Stimulated activated CD4-positive, alpha-beta T cell treated with anti-CD3 and anti-CD28 coated beads, Interleukin-15, amount 100 ng/mL, for 24 hours (primary cell): ENCODE measurements around the gene SPATS2L.
A peak's percentile ranks its signal among the peaks of the same experiment; 100 is the strongest.

ENCODE experiments used
- DNase-seq: peaks from one replicate; pipeline ENCODE4 v3.0.0-alpha.2; 2020

Gene SPATS2L

DNA sequence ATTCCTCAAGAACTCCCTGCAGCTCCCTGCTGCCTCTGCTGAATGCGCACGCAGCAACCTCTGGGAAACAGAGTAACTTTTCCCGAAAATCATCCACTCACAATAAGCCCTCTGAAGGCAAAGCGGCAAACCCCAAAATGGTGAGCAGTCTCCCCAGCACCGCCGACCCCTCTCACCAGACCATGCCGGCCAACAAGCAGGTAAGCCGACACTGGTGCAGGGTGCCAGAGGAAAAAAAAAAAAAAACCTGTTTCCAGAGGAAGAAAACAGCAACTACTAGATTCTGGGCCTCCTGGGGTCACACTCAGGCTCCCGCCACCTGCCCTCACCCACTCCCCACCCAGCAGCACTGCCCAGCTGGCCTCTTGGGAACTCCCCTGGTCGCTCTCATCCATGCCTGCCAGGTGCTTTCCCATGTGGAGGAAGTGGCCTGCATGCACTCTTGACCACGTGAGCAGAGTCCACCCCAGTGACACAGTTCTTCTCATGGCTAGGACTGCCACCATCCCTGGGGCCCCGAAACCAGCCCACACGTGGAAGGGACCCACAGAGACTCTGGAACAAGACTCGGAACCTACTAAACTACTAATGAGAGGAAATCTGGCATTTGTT is 166.5 kb downstream of the SPATS2L start:
- DNase-seq, result no peak

DNA sequence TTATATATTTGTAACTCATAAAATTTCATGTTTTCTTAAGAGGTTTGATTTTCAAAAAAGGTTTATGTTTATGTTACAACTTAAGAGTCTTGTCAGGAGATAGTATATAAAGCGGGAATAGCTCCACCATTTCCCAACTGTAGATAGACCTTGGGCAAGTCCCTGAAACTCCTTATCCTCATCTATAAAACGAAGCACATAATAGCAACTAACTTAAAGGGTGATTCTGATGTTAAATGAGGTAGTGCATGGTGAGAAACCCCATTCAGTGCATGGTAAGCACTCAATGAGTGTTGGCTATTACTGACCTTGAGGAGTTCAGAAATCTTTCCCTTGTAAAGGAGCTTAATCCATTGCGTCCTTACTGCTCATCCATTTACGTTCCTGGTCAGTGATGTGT is 169.3 kb downstream of the SPATS2L start:
- DNase-seq, result no peak

DNA sequence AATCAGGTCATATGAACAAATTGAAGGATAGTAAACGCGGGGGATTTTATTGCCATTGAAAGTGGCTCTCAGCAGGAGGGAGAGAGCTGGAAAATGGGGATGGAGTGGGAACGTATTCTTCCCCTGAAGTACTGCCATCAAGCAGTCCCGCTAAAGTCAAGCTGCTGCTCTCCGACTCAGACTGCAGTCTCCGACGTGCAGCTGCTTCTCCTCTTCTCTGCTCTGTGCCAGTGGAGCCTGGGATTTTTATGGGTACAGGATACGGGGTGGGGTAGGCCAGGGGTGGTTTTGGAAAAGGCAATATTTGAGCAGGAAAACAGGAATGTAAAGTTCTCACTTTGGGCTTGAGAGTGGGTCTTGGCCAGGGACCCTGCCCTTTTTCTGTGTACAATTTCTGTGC is 170.3 kb downstream of the SPATS2L start:
- no peak for DNase-seq

DNA sequence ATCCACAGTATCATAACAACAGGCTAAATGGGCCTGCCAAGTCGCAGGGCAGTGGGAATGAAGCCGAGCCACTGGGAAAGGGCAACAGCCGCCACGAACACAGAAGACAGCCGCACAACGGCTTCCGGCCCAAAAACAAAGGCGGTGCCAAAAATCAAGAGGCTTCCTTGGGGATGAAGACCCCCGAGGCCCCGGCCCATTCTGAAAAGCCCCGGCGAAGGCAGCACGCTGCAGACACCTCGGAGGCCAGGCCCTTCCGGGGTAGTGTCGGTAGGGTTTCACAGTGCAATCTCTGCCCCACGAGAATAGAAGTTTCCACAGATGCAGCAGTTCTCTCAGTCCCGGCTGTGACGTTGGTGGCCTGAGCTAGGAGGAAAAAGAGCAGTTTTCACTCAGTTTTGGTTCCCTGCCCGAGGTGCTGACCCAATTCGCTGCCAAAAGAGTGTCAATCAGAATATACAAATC is 171.2 kb downstream of the SPATS2L start:
- DNase-seq, result no peak

DNA sequence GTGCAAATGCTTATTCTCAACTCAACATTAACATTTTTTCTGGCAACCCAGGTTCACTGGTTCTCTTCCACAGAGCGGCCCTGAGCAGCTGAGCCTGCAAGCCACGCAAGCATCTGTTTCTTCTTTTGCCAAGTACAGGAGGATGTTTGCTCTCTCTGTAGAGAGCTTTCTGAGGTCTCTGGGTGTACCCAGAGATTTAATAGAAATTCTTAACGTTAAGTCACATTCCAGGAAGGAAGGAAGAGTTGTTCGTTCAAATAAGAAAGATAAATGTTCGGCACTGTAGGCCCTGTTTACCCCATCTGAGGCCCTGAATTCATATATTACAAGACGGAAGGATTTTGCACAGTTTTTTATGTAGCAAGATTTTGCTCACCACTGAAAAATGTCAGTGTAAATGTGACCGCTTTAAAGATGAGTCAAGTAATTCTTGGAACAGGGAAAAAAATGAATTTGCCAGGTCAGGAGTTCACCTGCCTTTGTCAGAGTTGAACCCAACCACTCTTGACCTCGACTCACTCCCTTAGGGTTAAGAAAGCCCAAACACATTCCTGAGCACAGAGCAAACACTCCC is 173.3 kb downstream of the SPATS2L start:
- no peak for DNase-seq

DNA sequence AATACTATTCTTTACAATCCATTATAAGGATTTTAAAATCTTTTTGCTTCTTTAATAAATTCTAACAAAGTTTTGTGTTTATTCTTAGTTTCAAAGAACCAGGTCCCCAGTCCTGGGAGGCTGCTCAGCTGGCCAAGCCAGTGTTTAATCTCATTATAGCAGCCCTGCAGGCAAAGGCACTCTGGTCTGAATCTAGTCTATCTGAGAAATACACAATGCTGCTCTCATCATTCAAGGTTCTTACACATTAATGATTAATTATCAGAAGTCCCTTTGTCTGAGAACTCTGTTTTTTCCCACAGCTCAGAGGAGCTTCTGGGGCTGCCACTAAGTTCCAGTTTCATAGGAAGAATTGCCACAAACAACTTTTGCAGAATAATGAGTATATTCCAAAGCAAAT is 175.7 kb downstream of the SPATS2L start:
- DNase-seq, result no peak

DNA sequence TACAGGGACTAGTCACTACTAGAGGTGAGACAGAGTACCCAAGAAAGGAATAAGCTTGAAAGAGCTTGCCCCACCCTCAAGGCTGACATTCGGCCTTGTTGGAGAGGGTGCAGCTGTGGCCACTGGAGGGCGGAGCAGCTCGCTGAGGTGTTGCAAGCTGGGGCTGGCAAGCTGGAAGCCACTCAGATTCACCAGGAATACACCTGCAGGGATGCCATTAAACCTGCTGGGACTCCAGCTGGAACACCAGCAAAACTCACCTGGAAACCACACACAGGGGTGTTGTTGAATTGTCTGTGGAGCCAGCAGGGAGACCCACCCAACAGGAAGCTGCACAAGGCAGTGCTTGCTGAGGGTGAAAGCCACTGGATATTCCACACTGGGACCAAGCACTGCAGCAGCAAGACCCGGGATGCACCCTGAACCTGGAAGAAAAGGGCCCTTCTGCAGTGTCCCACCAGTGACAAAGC is 177.3 kb downstream of the SPATS2L start:
- peak; percentile 43 for DNase-seq

DNA sequence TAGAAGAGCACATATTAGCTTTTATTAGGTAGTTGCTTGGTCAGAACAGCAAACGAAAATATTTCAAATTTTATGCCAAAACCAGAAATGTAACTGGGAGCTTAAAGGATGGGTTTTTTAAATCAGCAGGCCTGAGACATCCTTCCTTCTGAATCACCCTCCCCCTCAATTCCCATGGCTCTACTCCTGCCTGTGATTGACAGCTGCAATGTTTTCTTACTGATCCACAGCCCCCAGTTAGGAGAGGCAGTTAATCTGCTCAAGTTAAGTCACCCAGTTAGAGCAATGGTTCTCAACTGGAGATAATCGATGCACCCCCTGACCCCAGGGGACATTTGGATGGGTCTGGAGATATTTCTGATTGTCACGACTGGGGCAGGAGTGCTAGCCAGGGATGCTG is 178.4 kb downstream of the SPATS2L start:
- no peak for DNase-seq

DNA sequence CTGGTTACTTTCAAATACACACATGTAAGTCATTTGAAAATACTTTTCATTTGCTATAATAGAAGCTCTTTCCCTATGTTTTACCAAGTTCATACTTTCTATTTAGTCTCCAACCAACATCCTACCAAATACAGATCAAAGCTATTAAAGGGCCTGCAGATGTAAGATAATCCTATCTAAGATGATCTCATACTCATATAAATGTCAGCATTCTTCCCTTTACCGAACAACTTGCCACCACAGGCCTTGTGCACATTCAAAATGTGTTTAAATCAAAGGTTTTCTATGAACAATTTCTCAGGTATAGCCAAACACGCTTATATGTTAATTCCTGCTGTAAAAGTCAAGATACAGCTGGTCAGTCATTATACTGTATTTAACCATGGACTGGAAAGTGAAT is 180.0 kb downstream of the SPATS2L start:
- DNase-seq, result no peak

DNA sequence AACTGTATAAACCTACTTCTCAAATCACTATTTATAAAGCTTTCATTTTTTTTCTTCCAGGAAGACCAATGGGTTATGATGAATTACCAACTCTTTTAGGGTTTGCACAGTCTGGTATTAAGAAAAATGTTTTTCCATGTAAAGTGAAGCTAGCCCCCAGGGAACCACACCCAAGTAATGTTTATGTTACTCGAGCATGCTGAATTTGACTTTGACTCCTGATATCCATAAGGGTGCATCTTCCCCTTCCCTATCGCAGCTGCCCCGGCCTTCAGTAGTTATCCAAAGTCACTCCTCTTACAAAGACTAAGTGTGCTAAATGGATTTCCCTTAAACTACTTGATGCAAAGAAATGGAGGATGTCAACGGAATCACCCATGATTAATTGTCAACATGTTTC is 181.7 kb downstream of the SPATS2L start:
- DNase-seq, result no peak

DNA sequence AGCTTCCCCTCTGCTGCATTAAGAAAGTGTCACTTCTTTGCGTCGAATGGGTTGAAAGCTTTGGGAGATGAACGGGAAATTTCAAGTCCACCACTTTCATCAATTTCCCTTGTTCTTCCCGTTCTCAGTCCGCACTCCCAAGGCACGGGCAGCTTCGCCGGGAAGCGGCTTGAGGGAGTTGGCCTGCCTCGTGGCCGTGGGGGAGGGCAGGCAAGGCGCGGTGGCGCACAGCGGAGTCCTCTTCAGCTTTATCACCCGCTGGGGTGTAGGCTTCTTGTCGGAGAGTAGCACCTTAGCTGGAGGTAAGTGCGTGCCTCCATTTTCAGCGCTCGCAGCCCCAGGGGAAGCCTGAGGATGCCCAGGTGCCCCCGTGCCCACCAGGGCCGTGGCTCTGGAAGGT is 183.5 kb downstream of the SPATS2L start:
- DNase-seq, result no peak

DNA sequence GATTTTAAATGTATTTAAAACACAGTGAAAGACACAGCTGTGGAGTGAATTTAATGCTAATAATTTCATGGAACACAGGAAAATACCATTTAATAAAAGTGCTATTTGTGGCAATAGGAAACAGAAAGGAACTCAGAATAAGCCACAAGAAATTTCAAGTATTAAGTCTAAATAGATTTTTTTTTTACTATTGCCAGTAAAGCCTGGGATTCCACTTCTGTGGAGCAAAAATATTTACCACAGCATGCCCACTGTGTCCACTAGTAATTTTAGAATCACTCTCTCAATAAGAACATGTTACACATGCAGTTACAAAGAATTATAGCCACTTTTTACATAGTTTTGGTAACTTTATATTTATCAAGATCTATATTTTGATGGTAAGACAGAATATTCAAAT is 186.2 kb downstream of the SPATS2L start:
- no peak for DNase-seq

DNA sequence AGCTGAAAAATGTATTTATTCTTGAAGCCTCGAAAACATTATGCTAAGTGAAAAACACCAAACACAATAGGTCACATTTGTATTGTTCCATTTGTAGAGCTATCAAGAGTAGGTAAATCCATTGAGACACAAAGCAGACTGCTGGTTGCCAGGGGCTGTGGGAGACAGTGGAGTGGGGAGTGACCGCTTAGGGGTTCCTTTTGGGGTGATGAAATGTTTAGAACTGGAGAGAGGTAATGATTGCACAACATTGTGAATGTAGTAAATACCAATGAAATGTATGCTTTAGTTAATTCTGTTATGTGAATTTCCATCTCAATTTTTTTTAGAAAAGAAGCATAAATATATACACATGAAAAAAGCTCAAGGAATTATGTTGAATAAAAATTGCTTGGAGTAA is 187.6 kb downstream of the SPATS2L start:
- DNase-seq, result no peak

DNA sequence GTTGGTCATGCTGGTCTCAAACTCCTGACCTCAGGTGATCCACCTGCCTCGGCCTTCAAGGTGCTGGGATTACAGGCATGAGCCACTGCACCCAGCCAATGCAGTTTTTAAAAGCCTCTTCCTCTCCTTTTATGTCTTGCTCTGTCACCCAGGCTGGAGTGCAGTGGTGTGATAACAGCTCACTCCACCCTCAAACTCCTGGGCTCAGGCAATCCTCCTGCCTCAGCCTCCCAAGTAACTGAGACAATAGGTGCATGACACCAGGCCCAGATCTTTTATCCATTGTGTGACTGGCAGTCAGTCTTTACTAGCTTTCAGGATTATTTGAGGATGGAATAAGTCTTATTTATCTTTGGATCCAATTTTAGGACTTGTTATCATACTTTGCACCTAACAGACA is 190.2 kb downstream of the SPATS2L start:
- no peak for DNase-seq

DNA sequence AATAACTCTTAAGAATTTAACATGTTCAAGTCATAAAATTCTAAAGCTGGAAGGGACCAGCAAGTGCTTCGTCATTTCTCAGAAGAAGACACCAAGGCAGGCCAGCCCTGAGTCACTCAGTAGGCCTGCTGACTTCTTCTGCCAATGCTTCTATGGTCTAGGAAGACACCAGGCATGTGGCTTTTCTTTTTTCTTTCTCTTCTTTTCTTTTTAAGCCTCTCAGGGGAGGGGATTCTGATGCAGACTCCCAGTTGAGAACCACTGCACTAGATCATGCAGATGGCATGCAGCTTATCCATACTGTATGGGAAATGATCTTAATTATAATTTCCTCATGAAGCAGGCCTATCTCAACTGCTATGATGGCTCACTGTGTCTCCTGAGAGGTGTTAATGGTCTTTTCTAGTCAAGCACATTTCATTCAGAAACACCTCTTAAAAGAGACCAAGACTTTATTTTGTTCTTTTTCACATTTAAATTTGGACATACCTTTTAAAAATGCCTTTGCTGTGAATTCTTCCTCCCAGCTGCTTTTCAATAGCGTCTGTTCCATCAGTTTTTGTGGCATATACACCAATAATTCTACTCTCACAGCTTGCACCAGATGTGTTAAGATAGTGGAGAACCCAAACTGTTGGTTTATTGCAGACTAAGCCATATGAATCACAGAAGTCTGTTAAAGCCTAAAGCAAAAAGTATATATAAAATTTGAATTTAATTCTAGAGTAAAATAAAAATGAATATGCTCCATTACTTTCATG is 192.1 kb downstream of the SPATS2L start:
- DNase-seq, result no peak

DNA sequence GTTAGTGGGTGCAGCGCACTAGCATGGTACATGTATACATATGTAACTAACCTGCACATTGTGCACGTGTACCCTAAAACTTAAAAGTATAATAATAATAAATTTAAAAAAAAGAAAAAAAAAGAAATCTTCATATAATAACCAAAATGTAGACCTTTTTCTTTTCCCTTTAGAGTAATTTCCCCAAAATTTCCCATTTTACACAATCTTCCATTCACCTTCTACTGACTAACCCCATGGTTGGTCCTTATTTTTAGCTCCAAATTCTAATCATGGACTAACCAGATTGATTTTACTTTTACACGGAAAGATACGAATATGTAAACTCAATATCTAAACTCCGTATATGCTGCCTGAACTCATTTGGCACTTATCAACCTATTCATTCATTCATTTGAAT is 195.7 kb downstream of the SPATS2L start:
- no peak for DNase-seq

DNA sequence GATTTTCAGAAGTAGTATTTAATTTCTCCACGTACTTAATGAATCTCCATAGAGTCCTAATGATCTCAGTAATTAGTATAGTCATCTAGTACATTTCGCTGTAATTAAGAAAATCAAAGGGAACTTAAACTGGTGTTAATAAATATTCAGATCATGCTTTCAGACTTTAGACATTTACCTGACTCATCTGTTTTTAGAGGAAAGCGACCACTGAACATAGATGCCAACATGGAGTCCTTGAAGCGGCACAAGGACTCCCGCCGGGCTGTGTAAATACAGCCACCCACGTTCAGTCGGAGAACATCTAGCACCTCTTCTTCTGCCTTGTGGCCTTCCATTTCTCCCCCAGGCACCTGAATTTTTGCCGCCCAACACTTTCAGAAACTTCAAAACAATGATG is 200.2 kb downstream of the SPATS2L start:
- no peak for DNase-seq

DNA sequence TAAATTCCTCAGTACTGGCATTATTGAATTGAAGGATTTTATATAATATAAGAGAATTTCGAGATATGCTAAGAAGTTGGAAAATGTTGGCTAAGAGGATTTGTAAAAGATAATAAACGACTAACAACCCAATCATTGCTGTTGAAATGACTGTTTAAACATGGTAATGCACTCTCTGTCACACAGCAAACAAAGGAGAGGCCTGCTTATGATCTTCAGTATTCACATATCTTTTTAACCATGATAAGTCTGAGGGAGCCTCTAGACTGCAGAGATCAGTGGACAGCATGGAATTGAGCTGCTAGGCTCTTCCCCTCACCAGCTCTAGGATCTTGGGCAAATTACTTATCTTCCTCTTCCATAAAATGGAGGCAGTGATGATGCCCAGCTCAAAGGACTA is 200.7 kb downstream of the SPATS2L start:
- DNase-seq, result no peak

DNA sequence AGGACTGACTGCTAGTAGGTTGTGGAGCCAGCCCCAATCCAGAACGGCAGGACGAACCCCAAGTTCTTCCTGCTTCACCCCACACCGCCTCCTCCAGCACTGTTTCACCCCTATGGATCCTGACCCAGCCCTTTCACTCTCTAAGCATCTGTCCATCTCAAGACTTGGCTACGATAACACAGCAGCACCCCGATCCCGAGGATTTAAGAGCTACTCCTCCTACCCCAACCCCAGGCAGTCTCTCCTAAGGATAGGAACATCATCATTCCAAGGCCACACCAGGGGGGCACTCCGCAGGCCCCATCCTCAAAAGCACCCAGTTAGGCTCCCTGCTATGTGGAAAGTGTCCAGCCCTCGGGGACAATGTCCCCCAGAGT is 202.7 kb downstream of the SPATS2L start:
- DNase-seq, result peak; percentile 7

DNA sequence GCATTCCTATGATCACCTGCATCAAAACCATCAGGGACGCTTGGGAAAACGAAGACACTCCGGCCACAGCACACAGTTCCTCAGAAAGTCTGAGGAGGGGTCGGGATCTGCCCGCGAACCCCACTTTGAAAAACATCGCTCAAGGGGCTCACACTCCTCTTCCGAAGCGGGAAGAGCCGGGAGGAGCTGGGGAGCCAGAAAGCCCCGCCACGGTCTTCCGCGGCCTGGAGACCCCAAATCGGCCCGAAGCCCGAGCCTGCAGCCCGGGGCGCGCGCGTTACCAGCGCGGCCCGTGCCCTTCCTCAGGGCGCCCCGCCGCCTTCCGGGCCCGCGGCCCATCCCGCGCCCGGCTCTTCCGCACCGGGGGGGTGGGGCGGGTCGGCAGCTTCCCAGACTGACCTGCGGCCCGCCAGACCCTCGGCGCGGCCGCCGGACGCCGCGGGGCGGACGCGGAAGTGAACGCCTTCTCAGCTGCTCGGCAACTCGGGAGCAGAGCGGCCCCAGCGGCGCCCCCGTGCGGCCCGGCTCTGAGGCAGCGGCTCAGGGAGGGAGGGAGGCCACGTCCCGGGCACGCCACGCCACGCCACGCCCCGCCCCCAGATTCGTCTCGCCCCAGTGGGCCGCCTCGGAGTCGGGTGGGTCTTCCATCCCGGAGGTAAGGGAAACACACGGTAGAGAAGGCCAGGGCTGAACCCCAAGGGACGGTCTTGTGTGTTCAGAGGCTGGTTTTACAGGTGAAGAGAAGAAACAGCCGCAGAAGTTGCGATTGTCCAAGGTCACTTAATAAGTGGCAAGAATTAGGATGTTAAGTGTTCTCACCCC is 203.3 kb downstream of the SPATS2L start, which contains the start of gene KCTD18:
TSS of gene KCTD18 (minus strand) at position 457 of the 822 bp plus-strand sequence. CDS start 3,052 bp downstream, outside the sequence.
- DNase-seq, result peak; percentile 95

DNA sequence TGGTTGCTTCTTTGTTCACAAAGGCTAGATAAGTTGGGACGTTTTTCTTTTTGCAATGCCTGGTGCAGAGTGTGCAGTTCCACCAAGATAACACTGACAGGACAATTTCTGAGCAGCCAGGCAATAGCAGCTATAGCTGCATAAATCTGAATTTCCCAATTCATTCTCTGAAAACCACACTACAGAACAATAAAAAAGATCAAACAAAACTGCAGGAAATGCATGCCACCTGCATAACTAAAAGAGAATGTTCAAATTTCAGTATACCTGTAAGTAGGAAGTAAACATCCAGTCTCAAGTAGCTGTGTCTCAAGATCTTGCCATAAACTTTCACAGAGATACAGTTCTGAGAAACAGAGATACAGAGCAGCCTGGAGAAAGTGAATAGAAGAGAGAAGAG is 208.7 kb downstream of the SPATS2L start:
- DNase-seq, result no peak

DNA sequence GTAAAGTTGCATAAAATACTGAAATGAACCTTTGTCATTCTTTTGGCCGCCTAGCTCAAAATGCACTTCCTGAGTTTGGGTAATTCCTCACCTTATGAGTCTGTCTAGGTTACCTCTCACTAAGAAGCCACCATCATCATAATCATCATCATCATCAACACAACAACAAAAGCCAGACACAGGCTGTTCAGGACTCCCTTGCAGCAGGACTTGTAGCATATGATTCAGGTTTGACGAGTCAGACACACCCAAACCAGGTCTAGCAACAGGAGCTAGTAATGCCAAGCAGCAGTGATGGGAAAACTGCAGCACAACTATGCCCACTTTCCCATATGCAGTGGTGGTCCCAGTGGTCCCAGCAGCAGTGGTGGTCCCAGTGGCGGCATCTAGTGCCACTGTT is 216.7 kb downstream of the SPATS2L start:
- DNase-seq, result no peak

DNA sequence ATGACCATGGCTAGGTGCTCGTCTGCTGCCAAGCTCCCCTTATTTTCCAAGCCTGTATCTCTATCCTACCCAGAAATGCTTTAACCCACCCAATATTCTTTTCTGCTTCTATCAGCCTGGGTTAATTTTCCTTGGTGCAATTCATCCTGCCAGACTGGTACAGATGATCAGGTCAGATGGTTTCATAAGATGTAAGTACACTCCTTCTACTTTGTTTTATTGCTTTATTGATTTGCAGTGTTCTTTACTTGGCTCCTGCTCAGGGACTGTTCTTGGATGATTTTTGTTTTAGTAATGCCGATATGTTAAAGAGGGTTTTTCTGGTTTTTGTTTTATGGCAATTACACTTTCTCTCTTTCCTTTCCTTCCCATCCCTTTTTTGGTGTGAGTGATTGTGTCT is 217.1 kb downstream of the SPATS2L start:
- DNase-seq, result no peak
